ENCODE results near the gene SUGCT. TPM values are rescaled to one million over a fixed set of nuclear protein-coding genes. Genes with fewer than 3 reads are reported as not detected.
A peak's percentile ranks its signal among the peaks of the same experiment; 100 is the strongest.

Gene SUGCT
- total RNA-seq, 1 donor from 2014 or later = 9.8 TPM

- intact Hi-C loops (cut with DNase I) = no loop called here
- H3K36me3 ChIP-seq = no peaks in the 10 kb centered on the region
- TF ChIP-seq CTCF (IDR thresholded peaks at IDR 0.05) = no peak
- H3K4me3 ChIP-seq = no peak overlapping the region
- peaks cover 0 to 13% of the 10 kb centered on the region in 2 donors for H3K4me1 ChIP-seq
- no peaks in the 10 kb centered on the region for H3K9me3 ChIP-seq
- no peaks in the 10 kb centered on the region for H3K27me3 ChIP-seq
- no peak for DNase-seq (ENCODE audit: low spot score in 2 of 2)
- no peak overlapping the region for H3K27ac ChIP-seq
Observed at GRCh38 chr7:40655426-40655825, 520.6 kb downstream of the SUGCT start.

GRCh38 chr7:40656349-40656748 lies 521.5 kb downstream of the SUGCT start:
- Histone ChIP-seq H3K27ac (no peak overlapping the region), H3K4me1 (peaks cover 0 to 13% of the 10 kb centered on the region in 2 donors), H3K9me3 (no peaks in the 10 kb centered on the region), H3K27me3 (no peaks in the 10 kb centered on the region), H3K4me3 (no peak overlapping the region), H3K36me3 (no peaks in the 10 kb centered on the region)
- TF ChIP-seq CTCF (IDR thresholded peaks at IDR 0.05) = no peak
- DNase-seq (ENCODE audit: low spot score in 2 of 2) = no peak
- intact Hi-C loops (cut with DNase I) = no loop called here

- peak overlapping the region; percentile 60 to 62 for H3K27ac ChIP-seq
- no peaks in the 10 kb centered on the region for H3K27me3 ChIP-seq
- TF ChIP-seq CTCF (IDR thresholded peaks at IDR 0.05) = no peak
- intact Hi-C loops (cut with DNase I) = no loop called here
- no peak overlapping the region for H3K4me3 ChIP-seq
- peak; percentile 9 to 75 for DNase-seq (ENCODE audit: low spot score in 2 of 2)
- no peaks in the 10 kb centered on the region for H3K9me3 ChIP-seq
- no peaks in the 10 kb centered on the region for H3K36me3 ChIP-seq
- peaks cover 0 to 16% of the 10 kb centered on the region in 2 donors for H3K4me1 ChIP-seq
Observed at GRCh38 chr7:40658729-40659128, 523.9 kb downstream of the SUGCT start.

- Histone ChIP-seq H3K9me3 (no peaks in the 10 kb centered on the region), H3K27ac (peak overlapping the region; percentile 60 to 62), H3K4me1 (peaks cover 0 to 16% of the 10 kb centered on the region in 2 donors), H3K27me3 (no peaks in the 10 kb centered on the region), H3K36me3 (no peaks in the 10 kb centered on the region), H3K4me3 (no peak overlapping the region)
- no peak for TF ChIP-seq CTCF (IDR thresholded peaks at IDR 0.05)
- no peak for DNase-seq (ENCODE audit: low spot score in 2 of 2)
- intact Hi-C loops (cut with DNase I) = no loop called here
Observed at GRCh38 chr7:40659231-40659630, 524.4 kb downstream of the SUGCT start.

GRCh38 chr7:40673285-40673684 lies 538.5 kb downstream of the SUGCT start:
- TF ChIP-seq CTCF (IDR thresholded peaks at IDR 0.05) = no peak
- Histone ChIP-seq H3K4me1 (no peaks in the 10 kb centered on the region), H3K9me3 (no peaks in the 10 kb centered on the region), H3K4me3 (no peak overlapping the region), H3K27me3 (no peaks in the 10 kb centered on the region), H3K36me3 (no peaks in the 10 kb centered on the region), H3K27ac (peak overlapping the region in 1 of 2 donors; percentile 20)
- no peak for DNase-seq (ENCODE audit: low spot score in 2 of 2)
- intact Hi-C loops (cut with DNase I) = no loop called here

- intact Hi-C loops (cut with DNase I) = no loop called here
- no peak for DNase-seq (ENCODE audit: low spot score in 2 of 2)
- Histone ChIP-seq H3K27ac (no peak overlapping the region), H3K36me3 (no peaks in the 10 kb centered on the region), H3K4me1 (no peaks in the 10 kb centered on the region), H3K4me3 (no peak overlapping the region), H3K9me3 (no peaks in the 10 kb centered on the region), H3K27me3 (no peaks in the 10 kb centered on the region)
- TF ChIP-seq CTCF (IDR thresholded peaks at IDR 0.05) = no peak
Observed at GRCh38 chr7:40674316-40674715, 539.5 kb downstream of the SUGCT start.
